Osteocyte (in vitro differentiated cells): ENCODE measurements around the gene GBX1. TPM values are rescaled to one million over a fixed set of nuclear protein-coding genes. Genes with fewer than 3 reads are reported as not detected.

Experiments
- DNase-seq: peaks from one replicate; pipeline ENCODE4 v3.0.0; 2021; ENCODE audit warnings: mixed read lengths; ENCODE audit not compliant: unreplicated experiment; ENCODE audit errors: extremely low spot score
- H3K27ac Mint-ChIP-seq: one replicate; pipeline ENCODE4 v1.8.0; 2021; ENCODE audit warnings: mild to moderate bottlenecking, mixed read lengths; ENCODE audit not compliant: unreplicated experiment
- H3K27me3 Mint-ChIP-seq: one replicate; pipeline ENCODE4 v1.8.0; 2021; ENCODE audit warnings: mixed read lengths; ENCODE audit not compliant: unreplicated experiment
- H3K36me3 Mint-ChIP-seq: one replicate; pipeline ENCODE4 v1.8.0; 2021; ENCODE audit warnings: mixed read lengths; ENCODE audit not compliant: unreplicated experiment
- H3K4me1 Mint-ChIP-seq: one replicate; pipeline ENCODE4 v1.8.0; 2021; ENCODE audit warnings: mixed read lengths; ENCODE audit not compliant: unreplicated experiment
- H3K4me3 Mint-ChIP-seq: one replicate; pipeline ENCODE4 v1.8.0; 2021; ENCODE audit warnings: mild to moderate bottlenecking, moderate library complexity, mixed read lengths; ENCODE audit not compliant: unreplicated experiment
- H3K9me3 Mint-ChIP-seq: one replicate; pipeline ENCODE4 v1.8.0; 2021; ENCODE audit warnings: mixed read lengths; ENCODE audit not compliant: unreplicated experiment
- CTCF ChIP-seq: fragments of 200-600 bp; sonication (generic); IDR thresholded peaks from 2 replicates; pipeline ENCODE4 v1.5.0; 2021; ENCODE audit warnings: antibody characterized with exemption, mild to moderate bottlenecking, moderate library complexity
- total RNA-seq: library from RNA; stranded (reverse); gene quantifications from 2 replicates; pipeline ENCODE4 v1.2.1, GENCODE V29; 2021

The GBX1 gene
- total RNA-seq, 1 donor from 2014 or later: not detected

GRCh38 chr7:151134743-151135524 lies 32.6 kb downstream of the GBX1 start:
- H3K4me3 Mint-ChIP-seq: no peak overlapping the region
- H3K4me1 Mint-ChIP-seq: no peaks in the 10 kb centered on the region
- H3K9me3 Mint-ChIP-seq: no peaks in the 10 kb centered on the region
- DNase-seq: no peak
- H3K27me3 Mint-ChIP-seq: no peaks in the 10 kb centered on the region
- TF ChIP-seq CTCF: no peak
- H3K36me3 Mint-ChIP-seq: peaks cover 36% of the 10 kb centered on the region
- no peak overlapping the region for H3K27ac Mint-ChIP-seq

DNA sequence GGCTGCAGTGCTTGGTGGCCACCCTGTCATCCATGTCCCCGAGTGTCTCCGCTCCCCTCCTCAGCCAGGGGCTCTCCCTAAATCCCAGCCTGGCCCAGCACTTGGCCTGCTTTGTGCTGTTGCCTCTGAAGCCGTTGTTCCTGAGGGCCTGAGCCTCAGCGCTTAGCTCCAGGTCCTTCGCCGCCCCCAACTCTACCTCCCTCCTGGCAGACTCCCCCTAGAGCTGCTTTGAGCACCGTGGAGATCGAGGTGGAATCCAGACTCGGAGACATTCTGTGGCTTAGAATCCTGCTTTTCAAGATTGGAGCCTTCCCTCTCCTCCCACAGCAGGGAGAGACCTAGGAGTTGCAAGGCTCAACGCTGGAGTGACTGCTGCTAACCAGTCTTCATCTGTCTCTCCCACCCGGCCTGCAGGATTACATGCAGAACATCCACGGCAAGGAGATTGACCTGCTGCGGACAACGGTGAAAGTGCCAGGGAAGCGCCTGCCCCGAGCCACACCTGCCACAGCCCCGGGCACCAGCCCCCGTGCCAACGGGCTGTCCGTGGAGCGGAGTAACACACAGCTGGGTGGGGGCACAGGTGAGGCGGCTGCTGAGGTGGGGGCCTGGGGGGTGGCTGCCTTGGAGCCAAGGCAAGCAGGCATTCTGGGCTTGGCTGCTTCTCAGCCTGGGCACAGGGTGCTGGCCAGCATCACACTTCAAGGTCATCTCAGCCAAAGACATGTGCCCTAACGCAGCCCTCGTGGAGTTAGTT lies 33.3 kb downstream of the GBX1 start:
- H3K9me3 Mint-ChIP-seq: no peaks in the 10 kb centered on the region
- peaks cover 35% of the 10 kb centered on the region for H3K36me3 Mint-ChIP-seq
- no peak overlapping the region for H3K4me3 Mint-ChIP-seq
- DNase-seq: no peak
- no peaks in the 10 kb centered on the region for H3K4me1 Mint-ChIP-seq
- no peaks in the 10 kb centered on the region for H3K27me3 Mint-ChIP-seq
- no peak overlapping the region for H3K27ac Mint-ChIP-seq
- no peak for TF ChIP-seq CTCF

DNA sequence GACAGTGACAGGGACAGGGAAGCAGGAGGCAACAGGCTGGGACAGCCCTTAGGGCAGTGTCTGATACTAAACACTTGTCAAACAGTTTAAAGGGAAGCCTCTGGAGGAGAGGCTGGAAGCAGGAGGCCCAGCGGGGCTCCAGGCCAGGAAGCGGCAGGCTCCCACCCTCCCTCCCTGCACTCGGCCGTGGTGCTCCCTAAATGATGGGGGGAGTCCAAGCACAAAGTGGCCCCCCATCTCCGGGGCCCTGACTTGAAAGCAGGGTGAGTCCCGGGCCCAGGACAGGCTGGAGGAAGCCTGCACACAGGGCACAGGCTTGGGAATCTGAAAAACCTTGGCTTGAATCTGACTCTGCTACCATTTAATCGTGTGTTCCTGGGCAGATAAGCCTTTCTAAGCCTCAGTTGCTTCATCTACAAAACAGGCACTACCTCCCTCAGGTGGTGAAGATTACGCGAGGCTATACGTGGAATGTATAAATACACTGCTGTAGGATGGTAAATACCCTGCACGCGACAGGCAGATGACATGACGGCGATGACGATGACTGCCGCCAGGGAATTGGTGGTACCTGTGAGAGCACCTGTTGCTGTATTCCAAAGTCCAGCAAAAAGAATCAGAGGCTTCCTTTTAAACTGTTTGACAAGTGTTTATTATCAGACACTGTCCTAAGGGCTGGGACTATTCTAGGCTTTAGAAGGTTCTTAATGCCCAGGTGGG lies 34.1 kb downstream of the GBX1 start:
- TF ChIP-seq CTCF: no peak
- Mint-ChIP-seq H3K36me3 (peaks cover 34% of the 10 kb centered on the region), H3K27me3 (no peaks in the 10 kb centered on the region), H3K27ac (no peak overlapping the region), H3K4me3 (no peak overlapping the region), H3K4me1 (no peaks in the 10 kb centered on the region), H3K9me3 (no peaks in the 10 kb centered on the region)
- DNase-seq: no peak

DNA sequence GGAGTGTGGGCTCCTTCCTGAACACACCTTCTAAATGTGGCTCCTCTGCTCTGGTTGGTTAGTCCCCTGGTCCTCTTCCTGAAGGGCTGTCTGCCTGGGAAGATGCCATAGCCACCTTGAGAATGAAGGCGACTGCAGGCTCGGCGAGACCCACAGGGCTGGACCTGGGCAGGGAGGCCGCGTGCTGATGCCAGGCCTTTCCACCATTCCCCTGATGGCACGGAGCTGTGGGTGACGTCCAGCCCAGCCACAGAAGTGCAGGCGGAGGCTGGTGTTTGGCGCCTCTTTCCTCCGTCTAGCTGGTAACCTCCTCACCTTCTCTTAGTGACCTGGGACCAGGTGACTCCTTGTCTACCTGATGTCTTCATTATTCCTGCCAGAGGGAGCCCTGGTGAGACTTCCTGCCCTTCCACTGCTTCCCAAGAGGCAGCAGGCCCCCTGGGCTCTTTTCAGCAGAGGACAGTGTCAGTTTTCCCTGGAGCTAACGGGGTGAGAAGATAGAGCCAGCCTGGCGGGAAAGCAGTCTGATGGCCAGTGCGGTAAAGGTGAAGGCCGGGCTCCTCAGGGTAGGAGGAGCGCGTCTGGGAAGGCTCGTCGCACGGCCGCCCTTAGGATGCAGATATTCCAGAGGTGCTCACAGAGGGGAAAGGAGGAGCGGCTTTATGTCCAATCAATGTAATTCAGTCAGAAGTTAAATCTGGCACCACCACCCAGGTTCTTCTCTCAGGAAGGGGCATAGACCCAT lies 34.9 kb downstream of the GBX1 start:
- Mint-ChIP-seq H3K4me3 (no peak overlapping the region), H3K36me3 (peaks cover 39% of the 10 kb centered on the region), H3K27ac (no peak overlapping the region), H3K4me1 (no peaks in the 10 kb centered on the region), H3K27me3 (no peaks in the 10 kb centered on the region), H3K9me3 (no peaks in the 10 kb centered on the region)
- no peak for DNase-seq
- TF ChIP-seq CTCF: no peak
